Effector memory CD4-positive, alpha-beta T cell (primary cell): ENCODE measurements around the gene EHBP1L1.

ENCODE experiments used
- DNase-seq, 3 donors: peaks; one replicate each; pipeline ENCODE4 v3.0.0-alpha.2; 2020
- H3K27ac ChIP-seq: 2 replicates; pipeline ENCODE4 v1.7.0; 2013; ENCODE audit warnings: mild to moderate bottlenecking, low read length, moderate library complexity; ENCODE audit not compliant: insufficient read depth, poor library complexity, severe bottlenecking
- H3K27me3 ChIP-seq: replicated peaks from 2 replicates; pipeline ENCODE4 v1.7.0; 2013; ENCODE audit warnings: mild to moderate bottlenecking, low read length; ENCODE audit not compliant: insufficient read depth, control insufficient read depth, poor library complexity, severe bottlenecking
- H3K36me3 ChIP-seq: 2 replicates; pipeline ENCODE4 v1.7.0; 2013; ENCODE audit warnings: mild to moderate bottlenecking, low read length, moderate library complexity; ENCODE audit not compliant: control insufficient read depth, insufficient read depth
- H3K4me1 ChIP-seq: 2 replicates; pipeline ENCODE4 v1.7.0; 2013; ENCODE audit warnings: low read length, mild to moderate bottlenecking; ENCODE audit not compliant: control insufficient read depth, insufficient read depth, poor library complexity, severe bottlenecking
- H3K4me3 ChIP-seq: 2 replicates; pipeline ENCODE4 v1.7.0; 2013; ENCODE audit warnings: low read length, low read depth, mild to moderate bottlenecking; ENCODE audit not compliant: insufficient read depth, poor library complexity, severe bottlenecking
- H3K9me3 ChIP-seq: 2 replicates; pipeline ENCODE4 v1.7.0; 2013; ENCODE audit warnings: mild to moderate bottlenecking, low read length, moderate library complexity; ENCODE audit not compliant: control insufficient read depth

EHBP1L1 gene

DNA sequence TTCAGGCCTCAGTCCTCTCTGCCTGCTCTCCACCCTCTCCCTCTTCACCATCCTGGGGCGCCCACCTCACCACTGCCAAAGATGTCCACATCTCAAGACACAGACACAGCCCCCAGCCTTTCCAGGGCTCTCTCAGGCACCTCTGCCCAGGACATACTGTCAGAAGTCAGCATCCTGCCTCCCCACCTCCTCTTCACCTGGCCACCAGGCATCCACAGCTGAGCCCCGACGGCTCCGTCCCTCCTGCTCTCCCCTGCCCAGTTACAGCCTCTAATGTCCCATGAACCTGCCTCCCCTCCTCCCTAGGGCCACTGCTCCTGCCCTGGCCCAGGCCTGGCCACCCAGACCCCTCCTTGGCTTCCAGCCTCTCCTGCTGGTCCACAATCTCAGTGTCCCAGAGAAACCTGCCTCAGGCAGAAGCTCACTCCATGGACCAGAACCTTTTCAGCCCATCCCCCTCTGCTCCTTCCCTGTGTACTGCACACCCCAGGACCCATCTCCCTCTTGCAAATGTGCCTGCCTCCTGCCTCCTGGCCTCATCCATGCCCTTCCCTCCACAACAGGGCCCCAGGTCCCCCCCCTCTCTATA lies 20.9 kb upstream of the EHBP1L1 start:
- no peaks in the 10 kb centered on the region for H3K27me3 ChIP-seq
- H3K36me3 ChIP-seq, result peaks cover 10% of the 10 kb centered on the region
- H3K9me3 ChIP-seq, result no peaks in the 10 kb centered on the region
- H3K4me3 ChIP-seq, result no peak overlapping the region
- no peak for DNase-seq
- peaks cover 64% of the 10 kb centered on the region for H3K4me1 ChIP-seq
- H3K27ac ChIP-seq, result peak overlapping the region; percentile 54

GRCh38 chr11:65555693-65556231 lies 20.1 kb upstream of the EHBP1L1 start:
- no peak overlapping the region for H3K4me3 ChIP-seq
- peaks cover 66% of the 10 kb centered on the region for H3K4me1 ChIP-seq
- H3K27me3 ChIP-seq, result no peaks in the 10 kb centered on the region
- no peaks in the 10 kb centered on the region for H3K9me3 ChIP-seq
- DNase-seq, result no peak
- peaks cover 10% of the 10 kb centered on the region for H3K36me3 ChIP-seq
- peak overlapping the region; percentile 82 for H3K27ac ChIP-seq

DNA sequence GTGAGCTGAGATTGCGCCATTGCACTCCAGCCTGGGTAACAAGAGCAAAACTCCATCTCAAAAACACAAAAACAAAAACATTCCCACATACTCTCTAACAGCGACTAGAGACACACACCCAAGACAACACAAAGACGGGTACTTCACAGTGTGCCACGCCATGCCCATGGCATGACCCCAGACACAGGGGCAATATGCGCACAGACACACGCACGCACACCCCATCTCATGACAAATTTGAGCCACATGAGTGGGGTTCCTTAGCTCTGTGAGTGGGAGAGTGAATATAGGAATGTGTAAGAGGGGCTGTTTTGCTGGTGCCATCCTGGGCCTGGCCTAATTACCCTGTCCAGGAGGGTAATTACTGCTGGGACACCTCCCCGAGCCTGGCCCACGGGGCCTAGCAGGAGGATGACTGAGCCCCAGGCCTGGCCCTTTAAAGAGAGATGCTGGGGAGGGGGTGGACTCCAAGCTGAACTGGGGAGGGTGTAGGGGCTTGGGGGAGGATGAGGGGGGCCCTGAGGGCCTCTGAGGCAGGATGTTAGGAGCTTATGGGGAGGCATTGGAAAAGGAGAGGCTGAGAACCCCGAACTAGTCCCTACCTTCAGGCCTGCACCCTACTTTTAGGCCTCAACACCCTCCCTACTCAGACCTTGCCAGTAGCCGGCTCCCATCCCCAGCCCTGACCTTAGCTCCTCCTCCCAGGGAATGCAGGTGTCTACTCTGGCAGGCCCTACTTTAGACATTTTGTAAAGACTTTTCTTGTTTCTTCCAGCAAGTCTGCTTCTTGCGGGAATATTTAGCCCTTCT lies 19.2 kb upstream of the EHBP1L1 start:
- no peak for DNase-seq
- Histone ChIP-seq H3K4me3 (peak overlapping the region; percentile 42), H3K27me3 (no peaks in the 10 kb centered on the region), H3K36me3 (peaks cover 1% of the 10 kb centered on the region), H3K4me1 (peaks cover 66% of the 10 kb centered on the region), H3K27ac (peak overlapping the region; percentile 82), H3K9me3 (no peaks in the 10 kb centered on the region)

DNA sequence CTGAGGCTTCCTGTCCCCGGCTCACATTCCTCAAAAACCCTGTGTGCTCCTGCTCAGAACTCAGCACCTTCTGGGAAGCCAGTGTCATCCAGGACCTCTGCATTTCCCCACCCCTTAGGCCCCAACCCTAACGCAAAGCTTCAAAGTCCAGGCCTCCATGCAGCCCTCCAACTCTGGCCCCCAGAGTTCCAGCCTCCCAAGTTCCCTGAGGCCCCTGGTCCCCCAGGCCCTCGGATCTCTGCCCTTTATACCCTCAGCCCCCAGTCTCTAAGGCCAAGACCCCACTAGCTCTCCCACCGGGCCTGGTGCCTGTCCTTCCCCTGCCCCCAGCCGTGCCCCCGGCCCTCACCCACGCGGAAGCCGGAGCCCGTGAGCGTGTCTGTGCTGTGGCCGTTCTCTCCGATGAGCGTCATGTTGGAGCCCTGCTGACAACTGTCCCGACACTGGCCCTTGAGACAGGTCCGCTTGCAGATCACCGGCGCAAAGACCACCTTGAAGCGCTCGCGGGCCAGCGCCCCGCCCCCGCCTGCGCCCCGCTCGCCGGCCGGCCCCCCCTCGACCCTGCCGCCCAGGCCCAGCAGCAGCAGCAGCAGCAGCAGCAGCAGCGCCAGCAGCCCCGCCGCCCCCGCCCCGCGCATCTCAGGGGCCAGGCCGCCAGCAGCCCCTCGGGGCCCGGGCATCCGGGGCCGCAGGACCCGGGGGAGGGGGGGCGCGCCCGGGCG lies 18.4 kb upstream of the EHBP1L1 start:
- H3K27ac ChIP-seq, result peak overlapping the region; percentile 82
- peak overlapping the region; percentile 62 for H3K4me3 ChIP-seq
- no peaks in the 10 kb centered on the region for H3K9me3 ChIP-seq
- no peaks in the 10 kb centered on the region for H3K27me3 ChIP-seq
- no peaks in the 10 kb centered on the region for H3K36me3 ChIP-seq
- peaks cover 58% of the 10 kb centered on the region for H3K4me1 ChIP-seq
- no peak for DNase-seq

DNA sequence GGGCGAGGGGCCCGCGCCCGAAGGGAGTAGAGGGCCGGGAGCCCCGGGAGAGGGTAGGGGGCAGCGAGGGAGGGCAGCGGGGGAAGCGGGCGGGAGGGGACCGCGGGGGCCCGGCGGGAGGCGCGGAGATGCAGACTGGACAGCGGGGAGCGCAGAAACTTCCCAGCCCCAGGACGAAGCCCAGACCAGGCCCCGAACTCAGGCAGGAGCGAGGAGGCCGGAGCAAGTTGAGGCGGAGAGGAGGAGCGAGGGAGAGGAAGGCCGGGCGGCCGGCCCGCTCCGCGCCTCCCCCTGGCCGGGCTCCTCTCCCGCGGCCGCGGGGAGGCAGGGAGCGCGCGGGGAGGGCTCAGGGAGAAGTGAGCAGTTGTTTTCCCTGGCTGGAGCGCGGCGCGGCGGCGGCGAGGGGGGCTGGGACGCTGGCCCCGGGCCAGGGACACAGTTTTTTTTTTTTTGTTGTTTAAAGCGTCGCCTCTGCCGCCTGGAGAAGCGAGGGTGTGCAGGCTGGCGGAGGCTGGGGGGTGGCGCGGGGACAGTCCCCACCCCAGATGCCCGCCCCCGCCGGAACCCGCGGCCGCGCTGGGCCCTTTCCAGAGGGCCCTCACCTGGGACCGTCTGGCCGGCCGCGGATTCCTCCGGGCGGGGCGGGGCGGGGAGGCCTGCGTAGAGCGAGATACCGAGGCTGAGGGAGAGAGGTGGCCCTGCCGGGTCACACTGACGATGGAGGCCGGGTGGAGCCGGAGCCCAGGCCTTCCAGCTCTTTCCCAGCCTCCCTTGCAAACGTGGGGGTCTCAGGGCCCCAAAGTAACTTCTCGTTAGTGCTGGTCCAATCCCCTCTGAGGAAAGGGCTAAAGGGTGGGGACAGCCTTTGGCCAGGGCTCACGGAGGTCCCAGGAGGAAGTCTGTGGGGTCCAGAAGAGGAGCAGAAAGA lies 17.6 kb upstream of the EHBP1L1 start, which contains the start of gene LTBP3:
LTBP3 (minus strand) TSS at position 358 of the 928 bp plus-strand sequence. CDS start 400 bp downstream, outside the sequence.
- Histone ChIP-seq H3K27ac (peak within 1 kb of the TSS; percentile 82), H3K9me3 (no peaks in the 10 kb centered on the region), H3K27me3 (no peaks in the 10 kb centered on the region), H3K36me3 (no peaks in the 10 kb centered on the region), H3K4me3 (peak within 1 kb of the TSS; percentile 62), H3K4me1 (peaks cover 51% of the 10 kb centered on the region)
- DNase-seq, result no peak

- Histone ChIP-seq H3K4me3 (peak overlapping the region; percentile 62), H3K27ac (peak overlapping the region; percentile 82), H3K4me1 (peaks cover 48% of the 10 kb centered on the region), H3K27me3 (no peaks in the 10 kb centered on the region), H3K9me3 (no peaks in the 10 kb centered on the region), H3K36me3 (no peaks in the 10 kb centered on the region)
- DNase-seq, result no peak
Measured at GRCh38 chr11:65558930-65559509, 16.8 kb upstream of the EHBP1L1 start.

DNA sequence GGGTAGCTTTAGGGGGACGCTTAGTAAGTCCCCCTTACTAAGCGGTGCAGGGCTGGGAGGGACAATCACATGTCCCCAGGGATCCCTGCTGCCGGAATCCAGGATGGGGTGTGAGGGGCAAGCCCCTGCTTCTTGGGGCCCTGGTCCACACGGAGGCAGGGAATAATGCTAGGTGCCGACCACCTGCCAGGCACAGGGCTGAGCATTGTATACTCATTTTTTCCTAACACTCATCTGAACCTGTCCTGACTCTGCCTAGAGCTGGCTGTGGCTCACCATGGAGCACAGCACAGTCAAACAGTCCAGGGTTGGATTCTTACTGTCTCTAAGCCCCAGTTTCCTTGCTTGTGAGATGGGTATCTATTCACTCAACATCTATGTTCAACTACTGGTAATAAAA lies 16.3 kb upstream of the EHBP1L1 start:
- DNase-seq, result no peak
- peaks cover 43% of the 10 kb centered on the region for H3K4me1 ChIP-seq

GRCh38 chr11:65559951-65560537 lies 15.8 kb upstream of the EHBP1L1 start:
- Histone ChIP-seq H3K4me1 (peaks cover 43% of the 10 kb centered on the region), H3K9me3 (no peaks in the 10 kb centered on the region), H3K27ac (no peak overlapping the region), H3K36me3 (no peaks in the 10 kb centered on the region), H3K4me3 (no peak overlapping the region), H3K27me3 (no peaks in the 10 kb centered on the region)
- no peak for DNase-seq

More for the DNA sequence above, 16.3 kb upstream of the EHBP1L1 start:
- Histone ChIP-seq H3K9me3 (no peaks in the 10 kb centered on the region), H3K4me3 (no peak overlapping the region), H3K36me3 (no peaks in the 10 kb centered on the region), H3K27me3 (no peaks in the 10 kb centered on the region), H3K27ac (no peak overlapping the region)
